A549 treated with CpdA at 1 μM for 4 hours (cell line): ENCODE measurements around the gene AGBL4. TPM values are rescaled to one million over a fixed set of nuclear protein-coding genes. Genes with fewer than 3 reads are reported as not detected.

ENCODE experiments used
- total RNA-seq: library from RNA; stranded (reverse); fragments of 200-300 nt; extraction: Qiagen RNA extraction; gene quantifications from 5 replicates; pipeline ENCODE4 v1.2.3, GENCODE V29; 2022; ENCODE audit warnings: low read depth

AGBL4 gene
- total RNA-seq, result not detected in 5 replicates

DNA sequence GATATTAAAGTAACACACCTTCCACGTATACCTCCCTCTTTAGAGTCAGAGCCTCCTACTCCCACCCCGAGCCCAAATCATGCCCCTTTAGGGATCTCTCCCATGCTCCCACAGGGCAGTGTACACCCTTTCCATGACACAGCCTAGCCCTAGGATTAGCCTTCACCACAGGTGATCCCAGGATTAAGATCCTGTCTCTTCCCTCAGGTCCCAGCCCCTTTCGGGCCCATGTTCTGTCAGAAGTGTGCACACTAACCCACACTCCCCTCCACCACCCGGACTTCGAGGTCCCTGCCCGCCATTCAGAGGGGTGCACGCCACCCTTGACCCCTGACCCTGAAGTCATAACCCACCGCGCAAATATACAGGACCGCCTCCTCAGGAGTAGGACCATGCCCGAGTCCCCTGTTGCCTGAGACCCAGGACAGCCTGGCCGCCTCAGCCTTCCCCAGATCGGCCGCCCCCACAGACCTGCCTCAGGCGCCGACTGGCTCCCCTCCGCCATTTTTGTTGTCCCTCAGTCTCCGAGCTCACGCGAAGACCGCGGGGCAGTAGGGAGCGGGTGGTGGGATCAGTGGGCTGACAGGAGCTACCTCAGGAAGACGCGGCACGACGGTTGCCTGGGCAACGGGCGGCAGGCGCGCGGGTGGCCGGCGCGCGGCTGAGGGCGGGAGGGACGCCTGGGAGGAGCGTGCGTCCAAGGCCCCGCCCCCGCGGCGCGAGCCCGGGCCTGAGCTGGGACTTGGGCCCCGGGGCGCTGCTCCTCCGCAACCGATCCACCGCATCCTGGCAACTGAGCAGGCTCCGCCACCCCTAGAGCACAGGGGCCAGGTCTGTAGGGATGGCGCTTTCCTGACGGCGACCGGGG is at the start of gene AGBL4:
Gene AGBL4, minus strand, starts transcription at position 663 of the 868 bp plus-strand sequence.

DNA sequence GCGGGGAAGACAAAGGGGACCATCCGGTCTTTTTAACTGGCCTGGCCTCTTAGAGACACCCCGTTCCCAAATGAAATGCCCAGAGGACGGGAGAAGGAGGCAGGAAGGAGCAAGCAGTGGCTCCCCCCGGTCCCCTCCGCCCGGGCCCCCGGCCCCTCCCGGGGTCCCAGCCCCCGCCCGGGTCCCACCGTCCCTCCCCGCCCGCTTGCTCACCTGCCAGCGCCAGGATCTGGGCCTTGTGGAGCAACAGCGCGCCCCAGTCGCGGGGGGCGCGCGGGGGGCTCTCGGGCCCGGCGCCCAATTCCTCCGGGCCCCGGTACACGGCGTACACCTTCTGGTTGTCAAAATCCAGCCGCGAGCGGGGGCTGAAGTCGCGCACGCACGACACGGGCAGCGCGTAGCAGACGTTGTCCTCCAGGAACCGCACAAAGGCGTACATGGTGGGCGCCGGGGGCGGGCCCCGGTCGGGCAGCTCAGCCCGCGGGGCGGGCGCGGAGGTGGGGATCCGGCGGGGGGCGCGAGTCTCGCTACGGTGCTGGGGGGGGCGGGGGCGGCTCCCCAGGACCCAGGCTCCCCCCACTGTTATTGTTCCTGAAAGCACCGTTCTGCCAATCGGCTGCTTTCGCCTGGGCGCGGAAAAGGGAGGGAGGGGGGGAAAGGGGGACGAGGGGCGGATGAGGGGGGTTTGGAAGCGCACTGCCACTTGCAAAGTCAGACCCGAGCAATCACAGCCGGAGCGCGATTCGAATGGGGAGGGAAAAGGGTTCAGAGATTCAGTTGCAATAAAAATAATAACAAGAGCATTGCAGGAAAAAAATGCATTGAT is 1247.1 kb downstream of the AGBL4 start, which contains the start of gene BEND5:
Gene BEND5, minus strand, starts transcription at position 499 of the 826 bp plus-strand sequence. Its CDS starts 60 bp downstream, at position 439.

Other genes starting within 250 kb of the AGBL4 start
- 0.26 TPM in 1 of 5 replicates, not detected in the others for gene ELAVL4, start 85.0 kb upstream of the AGBL4 start, total RNA-seq